Type B pancreatic cell (in vitro differentiated cells): ENCODE results near the gene MAP2. TPM values are rescaled to one million over a fixed set of nuclear protein-coding genes. Genes with fewer than 3 reads are reported as not detected.

Experiments
- DNase-seq: peaks from one replicate; pipeline ENCODE4 v3.0.0; 2021; ENCODE audit warnings: mixed read lengths; ENCODE audit not compliant: unreplicated experiment; ENCODE audit errors: extremely low spot score
- H3K27ac Mint-ChIP-seq: 2 replicates; pipeline ENCODE4 v1.8.0; 2021; ENCODE audit warnings: mild to moderate bottlenecking, mixed read lengths
- H3K27me3 Mint-ChIP-seq: 2 replicates; pipeline ENCODE4 v1.8.0; 2021; ENCODE audit warnings: mixed read lengths
- H3K36me3 Mint-ChIP-seq: 2 replicates; pipeline ENCODE4 v1.8.0; 2021; ENCODE audit warnings: mixed read lengths
- H3K4me1 Mint-ChIP-seq: one replicate; pipeline ENCODE4 v1.8.0; 2021; ENCODE audit warnings: mixed read lengths; ENCODE audit not compliant: unreplicated experiment
- H3K4me3 Mint-ChIP-seq: 2 replicates; pipeline ENCODE4 v1.8.0; 2021; ENCODE audit warnings: mild to moderate bottlenecking, mixed read lengths
- H3K9me3 Mint-ChIP-seq: 2 replicates; pipeline ENCODE4 v1.8.0; 2021; ENCODE audit warnings: mixed read lengths
- CTCF ChIP-seq: fragments of 200-600 bp; sonication (generic); conservative IDR thresholded peaks from 2 replicates; pipeline ENCODE4 v1.5.0; 2021; ENCODE audit warnings: antibody characterized with exemption, mild to moderate bottlenecking
- total RNA-seq: library from RNA; stranded (reverse); gene quantifications from 2 replicates; pipeline ENCODE4 v1.2.1, GENCODE V29; 2021; ENCODE audit warnings: low replicate concordance

Gene MAP2
- total RNA-seq, 1 donor from 2014 or later: 37.5 TPM

- Mint-ChIP-seq H3K9me3 (no peaks in the 10 kb centered on the region), H3K4me3 (no peak overlapping the region), H3K36me3 (no peaks in the 10 kb centered on the region), H3K27me3 (no peaks in the 10 kb centered on the region), H3K4me1 (no peaks in the 10 kb centered on the region), H3K27ac (no peak overlapping the region)
- no peak for DNase-seq
- TF ChIP-seq CTCF: no peak
Measured at GRCh38 chr2:209719034-209719433, 295.2 kb downstream of the MAP2 start.

- no peak for TF ChIP-seq CTCF
- DNase-seq: no peak
- Mint-ChIP-seq H3K9me3 (no peaks in the 10 kb centered on the region), H3K27me3 (no peaks in the 10 kb centered on the region), H3K36me3 (no peaks in the 10 kb centered on the region), H3K4me3 (no peak overlapping the region), H3K4me1 (no peaks in the 10 kb centered on the region), H3K27ac (no peak overlapping the region)
Measured at GRCh38 chr2:209721497-209721896, 297.6 kb downstream of the MAP2 start.

DNA sequence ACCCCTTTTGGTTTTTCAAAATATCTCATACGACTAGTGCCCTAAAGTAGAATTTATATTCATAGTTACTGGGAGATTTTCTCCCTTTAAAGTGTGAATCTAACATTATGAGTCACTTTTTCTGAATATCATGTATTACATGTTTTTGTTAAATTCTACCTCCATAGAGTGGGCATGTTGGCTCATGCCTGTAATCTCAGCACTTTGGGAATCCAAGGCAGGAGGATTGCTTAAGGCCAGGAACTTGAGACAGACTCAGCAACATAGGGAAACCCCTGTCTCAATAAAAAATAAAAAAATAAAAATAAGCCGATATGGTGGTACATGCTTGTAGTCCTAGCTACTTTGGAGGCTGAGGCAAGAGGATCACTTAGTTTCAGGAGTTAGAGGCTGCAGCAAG is 302.5 kb downstream of the MAP2 start:
- Mint-ChIP-seq H3K27ac (no peak overlapping the region), H3K4me1 (no peaks in the 10 kb centered on the region), H3K4me3 (no peak overlapping the region), H3K36me3 (no peaks in the 10 kb centered on the region), H3K27me3 (no peaks in the 10 kb centered on the region), H3K9me3 (no peaks in the 10 kb centered on the region)
- TF ChIP-seq CTCF: no peak
- no peak for DNase-seq

DNA sequence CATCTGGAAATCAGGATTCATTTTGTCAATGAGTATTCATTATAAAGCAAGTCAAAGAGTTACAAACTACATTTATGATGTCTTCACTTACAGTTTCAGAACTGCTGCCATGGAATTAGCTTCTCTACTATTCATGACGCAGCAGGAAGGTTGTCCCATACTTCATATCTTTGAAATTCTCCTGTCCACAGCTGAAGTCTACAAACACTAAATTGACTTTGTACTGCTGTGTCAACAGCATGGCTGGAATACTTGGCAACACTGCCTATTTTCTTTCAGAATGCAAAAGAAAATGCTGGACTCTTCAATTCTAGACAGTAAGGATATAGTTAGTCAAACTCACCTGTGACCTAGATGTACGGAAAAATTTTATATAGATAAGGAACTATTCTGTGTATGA is 303.2 kb downstream of the MAP2 start:
- Mint-ChIP-seq H3K27me3 (no peaks in the 10 kb centered on the region), H3K36me3 (no peaks in the 10 kb centered on the region), H3K9me3 (no peaks in the 10 kb centered on the region), H3K4me3 (no peak overlapping the region), H3K27ac (no peak overlapping the region), H3K4me1 (no peaks in the 10 kb centered on the region)
- no peak for DNase-seq
- TF ChIP-seq CTCF: no peak

- no peak overlapping the region for H3K4me3 Mint-ChIP-seq
- no peaks in the 10 kb centered on the region for H3K4me1 Mint-ChIP-seq
- no peak for TF ChIP-seq CTCF
- no peak for DNase-seq
- H3K27me3 Mint-ChIP-seq: peaks cover 9% of the 10 kb centered on the region
- H3K9me3 Mint-ChIP-seq: no peaks in the 10 kb centered on the region
- no peaks in the 10 kb centered on the region for H3K36me3 Mint-ChIP-seq
- H3K27ac Mint-ChIP-seq: no peak overlapping the region
Measured at GRCh38 chr2:209734805-209735204, 311.0 kb downstream of the MAP2 start.

DNA sequence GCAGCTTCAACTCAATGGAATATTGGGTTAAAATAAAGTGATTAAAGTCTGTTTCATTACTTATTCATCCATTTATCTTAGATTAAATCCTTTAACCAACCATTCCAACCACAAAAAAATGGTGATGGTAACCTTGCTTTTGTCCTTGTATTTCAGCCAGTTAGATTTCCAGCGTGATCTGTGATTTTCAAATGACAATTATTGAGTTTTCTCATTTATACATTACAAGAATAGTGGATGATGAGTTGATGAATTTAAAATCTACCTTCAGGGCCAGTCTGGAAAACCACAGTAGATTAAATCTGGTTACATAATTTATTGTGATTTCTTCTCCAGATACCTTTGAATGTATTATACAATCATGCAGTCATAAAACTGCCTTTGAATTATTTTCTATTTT is 318.1 kb downstream of the MAP2 start:
- DNase-seq: no peak
- H3K9me3 Mint-ChIP-seq: no peaks in the 10 kb centered on the region
- no peak for TF ChIP-seq CTCF
- no peaks in the 10 kb centered on the region for H3K4me1 Mint-ChIP-seq
- H3K27ac Mint-ChIP-seq: no peak overlapping the region
- H3K36me3 Mint-ChIP-seq: no peaks in the 10 kb centered on the region
- no peak overlapping the region for H3K4me3 Mint-ChIP-seq
- H3K27me3 Mint-ChIP-seq: peaks cover 19% of the 10 kb centered on the region
